Stimulated activated CD4-positive, alpha-beta T cell treated with anti-CD3 and anti-CD28 coated beads, Interleukin-2, amount 100 ng/mL, for 24 hours (primary cell): ENCODE data around the gene NBDY.
"Not testable (repeated sequence)": the region's sequence is repeated elsewhere in the genome, so short reads cannot be mapped to it uniquely, and the experiment has no call there.

Experiments
- DNase-seq, 2 donors: peaks; one replicate each; pipeline ENCODE4 v3.0.0-alpha.2; 2020

NBDY gene

DNA sequence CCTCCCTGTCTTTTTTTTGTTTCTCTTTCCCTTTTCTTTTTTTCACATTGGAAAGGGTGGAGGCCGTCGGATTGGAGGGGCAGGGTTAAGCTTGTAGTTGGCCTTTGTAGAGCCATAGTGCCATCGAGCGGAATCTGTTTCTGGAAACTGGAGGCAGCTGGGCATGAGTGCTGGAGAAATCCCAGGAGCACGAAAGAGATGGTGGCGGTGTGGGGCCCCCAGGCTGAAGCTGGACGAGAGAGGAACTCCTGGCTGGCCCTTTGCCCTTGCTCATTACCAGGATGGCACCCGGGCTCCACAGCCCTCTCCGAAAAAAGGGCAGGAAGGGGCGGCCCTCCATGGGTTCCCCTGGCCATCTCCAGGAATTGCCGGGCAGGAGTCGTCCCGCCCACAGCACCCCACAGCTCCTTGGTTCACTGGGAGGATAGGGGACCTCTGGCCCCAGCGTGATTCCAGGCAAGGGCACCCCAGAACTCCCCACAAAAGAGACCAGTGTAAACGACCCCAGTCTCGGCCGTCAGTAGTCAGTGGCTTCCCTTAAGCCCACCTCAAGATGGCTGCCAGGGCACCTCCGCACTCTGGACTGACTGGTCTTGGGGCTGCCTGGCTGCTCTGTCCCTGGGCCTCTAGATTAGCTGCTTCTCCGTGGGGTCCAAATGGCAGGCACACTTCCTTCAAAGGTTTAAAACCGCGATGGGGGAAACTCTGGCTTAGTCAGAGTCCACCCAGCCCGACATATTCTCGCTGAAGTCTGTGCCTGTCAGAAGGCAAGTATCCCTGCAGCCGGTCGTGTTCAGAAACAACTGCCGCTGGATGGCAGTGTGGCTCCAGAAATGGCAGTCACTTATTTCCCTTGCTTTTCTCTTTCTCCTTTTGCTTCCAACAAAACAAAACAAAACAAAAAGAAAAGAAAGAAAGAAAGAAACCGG lies 74.1 kb downstream of the NBDY start:
- DNase-seq: peak; percentile 53 to 57

DNA sequence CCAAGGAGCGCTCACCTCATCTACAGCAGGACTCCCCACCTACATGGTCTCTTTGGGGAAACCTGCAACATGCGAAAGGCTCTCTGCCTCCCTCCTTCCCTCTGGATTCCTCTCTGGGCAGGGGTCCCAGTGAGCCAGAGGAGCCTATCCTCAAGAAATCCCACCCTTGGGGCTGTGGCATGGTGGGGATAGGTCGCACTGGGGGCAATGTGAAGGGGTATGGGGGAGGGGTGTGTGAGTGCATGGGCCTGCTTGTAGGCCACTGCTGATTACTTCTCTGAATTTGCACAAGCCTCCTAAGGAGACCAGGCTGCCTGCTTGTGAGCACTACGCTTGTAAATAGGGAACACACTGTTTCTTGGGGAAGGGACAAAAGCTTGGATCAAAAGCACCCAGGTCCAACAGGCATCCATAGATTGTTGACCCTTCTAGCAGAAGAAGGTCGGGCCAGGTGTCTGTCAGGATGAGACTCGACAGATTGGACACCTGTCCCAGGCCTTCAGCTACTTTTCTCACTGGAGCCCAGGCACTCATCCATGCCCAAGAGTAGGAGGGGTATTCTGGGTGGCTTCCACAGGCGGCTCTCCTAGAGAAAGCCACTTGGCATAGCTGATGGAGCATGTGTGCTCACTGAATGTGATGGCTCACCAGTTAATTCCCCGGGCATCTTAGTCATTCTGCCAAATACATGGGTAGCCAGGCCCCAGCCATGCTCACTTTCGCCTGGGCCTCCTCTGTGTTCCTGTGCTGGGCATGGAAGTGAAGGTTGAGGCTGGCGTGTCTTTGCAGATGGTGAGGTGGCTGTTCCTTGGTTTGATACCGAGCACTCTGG lies 75.0 kb downstream of the NBDY start:
- DNase-seq: no peak

DNA sequence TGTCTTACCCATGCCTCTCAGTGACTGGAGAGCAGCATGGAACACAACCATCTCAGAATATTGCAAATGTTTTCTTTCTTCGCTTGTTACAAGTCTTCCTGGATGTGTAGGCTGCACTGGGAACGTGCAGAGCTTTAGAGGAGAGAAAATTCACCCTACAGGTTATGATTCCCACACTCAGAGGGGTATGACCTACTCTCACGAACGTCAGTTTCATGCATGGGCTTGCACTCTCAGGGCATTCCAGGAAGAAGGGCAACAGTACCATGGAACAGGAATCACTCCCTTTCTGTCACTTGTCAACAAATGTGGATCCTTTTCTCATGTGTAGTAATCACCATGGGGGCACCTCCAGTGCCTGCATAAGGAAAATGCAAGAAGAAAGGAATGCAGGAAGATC lies 75.8 kb downstream of the NBDY start:
- no peak for DNase-seq

DNA sequence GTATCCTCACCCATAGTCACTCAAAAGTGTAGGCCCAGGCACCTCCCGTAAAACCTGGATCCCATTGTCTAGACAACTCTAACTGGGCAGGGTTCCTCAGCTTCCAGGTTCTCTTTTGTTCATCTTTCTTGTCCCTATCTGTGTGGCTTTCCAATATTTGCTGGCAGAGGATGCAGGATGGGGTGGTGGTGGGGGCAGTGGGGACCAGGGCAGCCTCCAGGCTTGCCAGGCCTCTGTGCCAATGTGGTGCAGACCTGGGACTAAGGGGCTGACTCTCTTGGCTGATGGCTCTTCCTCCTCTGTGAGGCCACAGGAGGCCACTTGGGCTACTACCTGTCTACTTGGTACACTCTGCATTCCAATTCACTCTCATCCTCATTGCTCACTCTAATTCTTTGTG lies 76.4 kb downstream of the NBDY start:
- DNase-seq: no peak

DNA sequence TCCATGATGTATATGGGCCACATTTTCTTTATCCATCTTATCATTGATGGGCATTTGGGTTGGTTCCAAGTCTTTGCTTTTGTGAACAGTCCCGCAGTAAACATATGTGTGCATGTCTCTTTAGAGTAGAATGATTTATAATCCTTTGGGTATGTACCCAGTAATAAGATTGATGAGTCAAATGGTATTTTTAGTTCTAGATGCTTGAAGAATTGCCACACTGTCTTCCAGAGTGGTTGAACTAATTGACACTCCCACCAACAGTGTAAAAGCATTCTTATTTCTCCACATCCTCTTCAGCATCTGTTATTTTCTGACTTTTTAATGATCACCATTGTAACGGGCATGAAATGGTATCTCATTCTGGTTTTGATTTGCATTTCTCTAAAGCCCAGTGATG lies 77.1 kb downstream of the NBDY start:
- not testable (repeated sequence) for DNase-seq

DNA sequence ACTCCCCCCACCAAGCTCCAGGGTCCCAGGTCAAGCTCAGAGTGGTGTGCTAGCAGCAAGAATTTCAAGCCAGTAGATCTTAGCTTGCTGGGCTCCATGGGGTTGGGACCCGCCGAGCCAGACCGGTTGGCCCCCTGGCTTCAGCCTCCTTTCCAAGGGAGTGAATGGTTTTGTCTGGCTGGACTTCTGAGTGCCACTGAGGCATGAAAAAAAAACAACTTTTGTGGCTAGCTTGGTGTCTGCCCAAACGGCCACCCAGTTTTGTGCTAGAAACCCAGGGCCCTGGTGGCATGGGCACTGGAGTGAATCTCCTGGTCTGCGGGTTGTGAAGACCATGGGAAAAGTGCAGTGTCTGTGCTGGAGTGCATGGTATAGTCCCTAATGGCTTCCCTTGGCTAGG lies 82.6 kb downstream of the NBDY start:
- DNase-seq: no peak

DNA sequence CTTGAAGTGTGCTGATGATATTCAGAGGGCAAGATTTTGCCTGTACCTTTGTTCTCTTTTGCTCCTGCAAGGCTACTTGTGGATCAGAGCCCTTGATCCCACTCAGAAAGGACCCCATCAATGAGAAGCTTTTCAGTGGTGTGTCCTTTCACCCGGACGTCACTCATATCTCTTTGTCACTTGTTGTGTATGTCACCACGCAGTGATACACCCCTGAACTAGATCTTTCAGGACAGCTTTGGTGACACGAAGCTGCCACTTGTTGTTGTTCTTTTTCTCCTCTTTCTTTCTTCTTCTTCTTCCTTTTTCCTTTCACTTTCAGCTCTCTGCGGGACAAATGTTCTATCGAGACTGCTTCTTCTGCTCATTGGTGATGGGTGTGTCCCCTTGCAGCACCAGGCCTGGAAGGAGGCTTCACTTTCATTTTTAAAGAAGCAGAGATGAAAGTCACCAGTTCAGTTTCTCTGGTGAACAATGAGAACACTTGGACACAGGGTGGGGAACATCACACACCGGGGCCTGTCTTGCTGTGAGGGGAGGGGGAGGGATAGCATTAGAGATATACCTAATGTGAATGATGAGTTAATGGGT lies 83.6 kb downstream of the NBDY start:
- DNase-seq: peak in 1 of 2 donors; percentile 28

DNA sequence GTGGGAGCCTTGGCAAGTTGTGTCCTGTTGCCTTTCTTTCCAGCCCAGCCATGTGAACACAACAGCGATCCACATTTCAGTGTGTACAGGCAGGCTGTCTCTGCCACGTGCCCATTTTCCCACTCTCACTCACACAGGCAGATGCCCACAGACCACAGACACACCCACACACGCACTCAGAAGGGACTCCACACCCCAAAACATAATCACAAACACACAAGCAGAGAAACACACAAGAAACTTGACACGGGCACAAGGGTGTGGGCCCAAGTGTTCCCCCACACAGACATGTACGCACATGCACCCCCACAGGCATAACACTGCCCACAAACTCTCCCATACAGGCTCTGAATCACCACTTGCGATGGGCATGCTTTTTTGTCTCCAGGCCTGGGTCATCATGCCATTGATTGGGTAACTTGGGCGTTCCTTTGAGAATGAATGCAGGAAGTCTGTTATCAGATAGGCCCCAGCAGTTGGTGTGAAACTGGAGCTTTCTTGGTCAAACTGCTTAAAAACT lies 84.3 kb downstream of the NBDY start:
- DNase-seq: peak; percentile 33 to 40

DNA sequence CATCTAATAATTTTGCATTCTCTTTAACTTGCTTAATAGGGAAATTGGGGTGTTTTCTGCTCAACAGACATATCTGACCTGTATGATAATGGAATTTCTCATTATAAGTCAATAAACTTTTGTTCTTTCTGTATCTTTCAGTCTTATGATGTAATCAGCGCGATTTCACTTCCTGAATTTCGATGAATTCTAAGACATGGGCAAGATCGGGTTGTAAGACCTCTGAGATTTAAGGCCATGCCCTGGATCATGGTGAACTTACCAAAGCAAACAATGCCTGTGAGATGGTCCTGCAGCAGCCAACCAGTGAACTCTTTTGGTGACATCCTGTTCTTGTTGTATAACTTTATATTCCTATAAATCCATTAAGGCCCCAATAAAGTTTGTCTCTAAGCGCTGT lies 88.1 kb downstream of the NBDY start:
- no peak for DNase-seq

DNA sequence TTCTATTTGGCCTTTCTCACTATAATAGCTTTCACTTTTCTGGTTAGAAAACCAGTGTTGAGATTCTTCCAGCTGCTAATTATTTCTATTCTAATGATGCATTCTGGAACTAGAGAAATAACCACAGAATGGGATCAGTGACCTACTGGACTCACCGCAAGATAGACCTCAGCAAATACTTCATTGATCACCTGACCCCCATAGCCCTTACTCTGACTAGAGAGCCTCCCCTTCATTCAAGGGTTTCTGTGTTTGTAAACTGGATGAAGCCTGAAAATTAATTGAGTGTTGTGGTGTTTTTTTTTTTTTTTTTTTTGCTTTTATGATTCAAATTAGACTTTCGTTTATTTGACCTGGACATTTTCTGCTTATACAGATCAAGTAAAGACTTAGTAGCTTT lies 97.0 kb downstream of the NBDY start:
- DNase-seq: no peak

DNA sequence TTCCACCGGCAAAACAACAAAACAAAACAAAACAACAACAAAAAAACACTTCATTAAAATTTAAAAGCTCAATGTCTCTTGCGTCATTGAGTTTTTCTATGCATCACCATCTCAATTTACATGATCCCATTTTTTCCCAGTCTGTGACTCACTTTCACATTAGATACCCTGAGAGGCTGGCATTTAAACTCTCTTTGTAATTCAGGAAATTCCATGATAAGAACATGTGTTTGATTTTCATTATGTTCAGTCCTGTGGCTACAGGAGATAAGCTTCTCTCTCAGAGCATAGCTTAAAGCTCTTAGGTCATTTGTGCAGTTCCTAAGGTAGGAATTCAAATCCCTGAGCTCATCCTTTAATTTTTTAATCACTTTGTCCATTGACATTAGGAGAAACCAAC lies 104.6 kb downstream of the NBDY start:
- DNase-seq: no peak

DNA sequence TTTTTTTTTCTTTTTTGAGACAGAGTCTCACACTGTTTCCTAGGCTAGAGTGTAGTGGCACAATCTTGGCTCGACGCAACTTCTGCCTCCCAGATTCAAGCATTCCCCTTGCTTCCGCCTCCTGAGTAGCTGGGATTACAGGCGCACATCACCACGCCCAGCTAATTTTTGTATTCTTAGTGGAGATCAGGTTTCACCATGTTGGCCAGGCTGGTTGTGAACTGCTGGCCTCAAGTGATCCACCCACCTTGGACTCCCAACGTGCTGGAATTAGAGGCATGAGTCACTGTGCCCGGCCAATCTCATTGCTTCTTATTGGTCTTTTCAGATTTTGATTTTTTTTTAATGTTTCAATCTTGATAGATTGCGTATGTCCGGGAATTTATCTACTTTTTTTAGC lies 124.4 kb downstream of the NBDY start:
- DNase-seq: no peak

DNA sequence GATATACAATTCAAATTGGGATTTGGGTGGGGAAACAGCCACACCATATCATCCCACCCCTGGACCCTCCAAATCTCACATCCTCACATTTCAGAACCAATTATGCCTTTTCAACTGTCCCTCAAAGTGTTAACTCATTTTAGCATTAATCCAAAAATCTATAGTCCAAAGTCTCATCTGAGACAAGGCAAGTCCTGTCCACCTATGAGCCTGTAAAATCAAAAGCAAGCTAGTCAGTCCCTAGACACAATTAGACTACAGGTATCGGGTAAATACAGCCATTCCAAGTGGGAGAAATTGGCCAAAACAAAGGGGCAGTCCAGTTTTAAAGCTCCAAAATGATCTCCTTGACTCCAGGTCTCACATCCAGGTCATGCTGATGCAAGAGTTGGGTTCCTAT lies 128.0 kb downstream of the NBDY start:
- no peak for DNase-seq

DNA sequence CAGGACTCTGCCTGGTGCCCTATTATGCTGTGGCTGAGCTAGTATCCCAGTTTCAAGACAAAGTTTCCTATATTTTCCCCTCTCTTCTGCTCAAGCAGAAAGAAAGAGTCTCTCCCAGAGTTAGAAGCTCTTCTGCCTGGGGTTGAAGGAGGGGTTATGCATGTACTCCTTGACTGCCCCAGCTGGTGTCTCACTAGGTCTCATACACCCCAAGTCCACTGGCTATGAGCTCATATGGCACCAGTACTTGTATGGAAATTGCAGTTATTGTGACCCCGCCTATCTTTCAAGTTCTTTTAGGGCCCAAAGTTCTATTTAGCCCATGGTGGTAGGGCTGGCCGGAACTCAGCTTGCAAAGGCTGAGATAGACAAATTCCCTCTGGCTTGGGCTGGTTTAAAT lies 131.8 kb downstream of the NBDY start:
- DNase-seq: no peak
